ENCODE measurements around the gene SYCP2L.
"Not testable (repeated sequence)": the region's sequence is repeated elsewhere in the genome, so short reads cannot be mapped to it uniquely, and the experiment has no call there.

DNA sequence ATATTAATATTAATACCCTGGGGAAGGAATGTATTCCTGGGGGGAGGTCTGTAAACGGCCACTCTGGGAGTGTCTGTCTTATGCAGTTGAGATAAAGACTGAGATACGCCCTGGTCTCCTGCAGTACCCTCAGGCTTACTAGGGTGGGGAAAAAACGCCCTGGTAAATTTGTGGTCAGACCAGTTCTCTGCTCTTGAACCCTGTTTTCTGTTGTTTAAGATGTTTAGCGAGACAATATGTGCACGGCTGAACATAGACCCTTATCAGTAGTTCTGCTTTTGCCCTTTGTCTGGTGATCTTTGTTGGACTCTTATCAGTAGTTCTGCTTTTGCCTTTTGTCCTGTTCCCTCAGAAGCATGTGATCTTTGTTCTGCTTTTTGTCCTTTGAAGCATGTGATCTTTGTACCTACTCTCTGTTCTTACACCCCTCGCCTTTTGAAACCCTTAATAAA, 33.0 kb upstream of the SYCP2L start:
- TF ChIP-seq, protein P1, sequence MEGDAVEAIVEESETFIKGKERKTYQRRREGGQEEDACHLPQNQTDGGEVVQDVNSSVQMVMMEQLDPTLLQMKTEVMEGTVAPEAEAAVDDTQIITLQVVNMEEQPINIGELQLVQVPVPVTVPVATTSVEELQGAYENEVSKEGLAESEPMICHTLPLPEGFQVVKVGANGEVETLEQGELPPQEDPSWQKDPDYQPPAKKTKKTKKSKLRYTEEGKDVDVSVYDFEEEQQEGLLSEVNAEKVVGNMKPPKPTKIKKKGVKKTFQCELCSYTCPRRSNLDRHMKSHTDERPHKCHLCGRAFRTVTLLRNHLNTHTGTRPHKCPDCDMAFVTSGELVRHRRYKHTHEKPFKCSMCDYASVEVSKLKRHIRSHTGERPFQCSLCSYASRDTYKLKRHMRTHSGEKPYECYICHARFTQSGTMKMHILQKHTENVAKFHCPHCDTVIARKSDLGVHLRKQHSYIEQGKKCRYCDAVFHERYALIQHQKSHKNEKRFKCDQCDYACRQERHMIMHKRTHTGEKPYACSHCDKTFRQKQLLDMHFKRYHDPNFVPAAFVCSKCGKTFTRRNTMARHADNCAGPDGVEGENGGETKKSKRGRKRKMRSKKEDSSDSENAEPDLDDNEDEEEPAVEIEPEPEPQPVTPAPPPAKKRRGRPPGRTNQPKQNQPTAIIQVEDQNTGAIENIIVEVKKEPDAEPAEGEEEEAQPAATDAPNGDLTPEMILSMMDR (IDR thresholded peaks at IDR 0.05): not testable (repeated sequence)
- not testable (repeated sequence) for TF ChIP-seq POLR2A (IDR thresholded peaks at IDR 0.05; ENCODE audit: low read depth); EP300 (IDR thresholded peaks at IDR 0.05)
